HG03432 (cell line): ENCODE measurements around the gene CTSL.

Source experiments
- ATAC-seq: cut with Tn5 transposase; IDR thresholded peaks from one replicate; pipeline ENCODE4 v1.9.1; 2021; ENCODE audit warnings: mild to moderate bottlenecking, moderate library complexity; ENCODE audit not compliant: unreplicated experiment

The CTSL gene

DNA sequence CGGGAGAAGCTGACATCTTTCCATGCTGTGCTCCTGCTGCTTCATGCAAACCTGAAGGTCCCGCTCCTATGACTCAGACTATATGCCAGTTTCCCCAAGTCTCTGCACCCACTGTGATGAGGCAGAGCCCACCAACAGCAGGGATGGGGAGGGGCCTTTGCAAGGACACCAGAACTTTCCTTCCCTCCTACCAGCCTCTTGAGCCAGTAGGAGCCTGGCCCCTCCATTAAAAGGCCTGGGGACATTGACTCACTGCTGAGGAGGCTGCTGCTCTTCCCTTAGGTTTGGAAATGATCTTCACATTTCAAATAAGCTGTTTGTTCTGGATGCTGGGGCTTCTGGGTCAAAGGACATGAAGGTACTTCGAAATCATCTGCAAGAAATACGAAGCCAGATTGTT, 26.1 kb upstream of the CTSL start:
- ATAC-seq: no peak

DNA sequence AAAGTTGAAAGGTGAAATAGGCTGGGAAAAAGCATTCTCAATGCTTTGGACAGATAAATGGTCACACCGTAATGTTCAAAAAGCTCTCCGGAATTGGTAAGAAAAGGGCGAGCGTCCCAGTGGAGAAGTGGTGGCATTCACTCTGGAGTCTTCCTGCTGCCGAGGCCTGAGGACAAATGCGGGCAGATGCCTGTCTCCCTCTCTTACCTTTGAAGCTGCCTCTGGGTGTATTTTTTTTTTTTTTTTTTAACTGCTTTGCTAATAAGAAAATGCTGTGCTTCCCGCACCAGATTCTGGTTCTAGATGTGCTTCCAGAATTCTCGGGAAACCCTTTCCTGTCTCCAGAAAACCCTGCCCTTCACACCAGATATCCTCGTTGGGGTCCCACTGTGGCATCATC, 24.4 kb upstream of the CTSL start:
- ATAC-seq: no peak

DNA sequence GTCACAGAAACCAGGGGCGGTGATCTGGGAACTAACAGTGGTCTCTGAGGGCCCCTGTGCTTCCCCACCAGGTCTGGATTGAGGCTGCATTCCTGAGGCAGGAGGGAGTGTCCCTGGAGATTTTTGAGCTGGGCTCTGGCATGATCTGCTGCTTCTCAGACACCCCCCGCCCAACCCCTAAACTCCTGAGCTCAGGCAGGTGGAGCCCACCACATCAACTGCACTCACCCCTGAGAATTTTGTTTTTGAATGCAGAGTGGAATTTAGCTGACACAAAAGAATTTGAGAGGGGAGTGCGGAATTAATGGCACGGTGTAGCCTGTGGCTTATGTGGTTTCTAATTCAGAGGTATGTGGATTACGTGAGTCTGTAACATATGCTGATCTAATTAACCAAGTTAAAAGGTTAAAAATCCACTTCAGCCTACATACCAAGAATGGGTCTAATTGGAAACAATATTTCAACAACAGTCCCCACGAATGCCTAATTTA, 23.9 kb upstream of the CTSL start:
- ATAC-seq: no peak

DNA sequence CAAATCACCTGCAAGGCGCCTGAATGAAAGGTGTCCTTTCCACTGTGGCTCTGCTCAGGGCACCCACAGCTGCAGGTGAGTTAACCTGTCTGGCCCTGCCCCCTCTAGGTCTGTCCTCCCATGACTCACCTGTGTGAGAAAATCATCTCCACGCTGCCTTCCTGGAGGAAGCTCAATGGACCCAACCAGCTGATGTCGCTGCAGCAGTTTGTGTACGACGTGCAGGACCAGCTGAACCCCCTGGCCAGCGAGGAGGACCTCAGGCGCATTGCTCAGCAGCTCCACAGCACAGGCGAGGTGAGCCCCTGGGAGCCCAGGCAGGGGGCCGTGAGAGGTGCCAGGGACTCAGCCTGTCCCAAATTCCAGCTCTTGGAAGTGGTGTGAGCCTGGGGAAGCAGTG, 23.0 kb upstream of the CTSL start:
- no peak for ATAC-seq

DNA sequence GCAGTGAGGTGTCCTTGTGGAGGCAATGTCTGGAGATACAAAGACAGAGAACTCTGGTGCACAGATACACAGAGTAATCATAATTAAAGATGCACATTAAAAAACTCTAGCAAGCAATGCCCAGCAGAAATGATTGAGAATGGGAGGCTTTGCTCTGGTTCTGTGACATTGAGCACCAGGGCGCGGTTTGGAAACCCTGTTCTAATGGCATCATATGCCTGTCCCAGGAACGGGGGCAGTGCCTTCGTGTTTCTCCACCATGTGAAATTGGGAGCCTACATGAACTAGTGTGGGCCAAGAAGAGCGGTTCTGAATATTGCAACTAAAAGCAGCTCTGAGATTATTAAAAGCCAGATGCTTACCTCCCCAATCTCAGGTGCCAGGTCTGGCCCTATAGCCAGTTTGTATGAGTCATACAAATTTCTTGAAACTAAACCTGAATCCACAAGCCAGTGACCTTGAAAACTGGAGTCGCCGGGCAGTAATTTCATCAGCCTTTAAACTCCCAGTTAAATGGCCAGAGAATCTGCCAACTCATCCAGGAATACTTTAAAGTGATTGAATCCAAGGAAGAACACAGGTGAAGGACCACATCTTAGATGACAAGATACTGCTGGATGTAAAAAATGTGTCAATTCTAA, 22.2 kb upstream of the CTSL start:
- no peak for ATAC-seq

DNA sequence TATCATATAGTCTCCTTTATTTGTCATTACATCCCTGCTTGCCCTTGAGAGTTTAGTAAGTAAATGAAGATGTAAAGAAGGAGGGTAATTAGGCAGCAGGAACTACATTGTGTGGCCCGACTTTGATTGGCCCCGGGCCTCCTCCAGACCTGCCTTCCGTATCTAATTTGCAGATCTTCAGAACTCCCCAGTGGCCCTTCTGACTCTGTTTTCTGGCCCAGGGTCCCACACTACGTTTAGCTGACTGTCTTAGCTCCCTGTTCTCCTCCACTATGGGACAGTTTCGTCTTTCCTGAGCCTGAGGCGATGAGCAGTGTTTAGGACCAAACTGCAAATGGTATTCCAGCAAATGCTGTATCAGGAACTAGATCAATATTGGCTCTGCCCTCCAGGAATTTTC, 21.6 kb upstream of the CTSL start:
- no peak for ATAC-seq

DNA sequence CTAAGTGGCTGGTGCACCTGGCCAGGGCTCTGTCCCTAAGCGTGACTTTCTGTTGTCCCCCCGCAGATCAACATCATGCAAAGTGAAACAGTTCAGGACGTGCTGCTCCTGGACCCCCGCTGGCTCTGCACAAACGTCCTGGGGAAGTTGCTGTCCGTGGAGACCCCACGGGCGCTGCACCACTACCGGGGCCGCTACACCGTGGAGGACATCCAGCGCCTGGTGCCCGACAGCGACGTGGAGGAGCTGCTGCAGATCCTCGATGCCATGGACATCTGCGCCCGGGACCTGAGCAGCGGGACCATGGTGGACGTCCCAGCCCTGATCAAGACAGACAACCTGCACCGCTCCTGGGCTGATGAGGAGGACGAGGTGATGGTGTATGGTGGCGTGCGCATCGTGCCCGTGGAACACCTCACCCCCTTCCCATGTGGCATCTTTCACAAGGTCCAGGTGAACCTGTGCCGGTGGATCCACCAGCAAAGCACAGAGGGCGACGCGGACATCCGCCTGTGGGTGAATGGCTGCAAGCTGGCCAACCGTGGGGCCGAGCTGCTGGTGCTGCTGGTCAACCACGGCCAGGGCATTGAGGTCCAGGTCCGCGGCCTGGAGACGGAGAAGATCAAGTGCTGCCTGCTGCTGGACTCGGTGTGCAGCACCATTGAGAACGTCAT, 19.7 kb upstream of the CTSL start:
- ATAC-seq: no peak

DNA sequence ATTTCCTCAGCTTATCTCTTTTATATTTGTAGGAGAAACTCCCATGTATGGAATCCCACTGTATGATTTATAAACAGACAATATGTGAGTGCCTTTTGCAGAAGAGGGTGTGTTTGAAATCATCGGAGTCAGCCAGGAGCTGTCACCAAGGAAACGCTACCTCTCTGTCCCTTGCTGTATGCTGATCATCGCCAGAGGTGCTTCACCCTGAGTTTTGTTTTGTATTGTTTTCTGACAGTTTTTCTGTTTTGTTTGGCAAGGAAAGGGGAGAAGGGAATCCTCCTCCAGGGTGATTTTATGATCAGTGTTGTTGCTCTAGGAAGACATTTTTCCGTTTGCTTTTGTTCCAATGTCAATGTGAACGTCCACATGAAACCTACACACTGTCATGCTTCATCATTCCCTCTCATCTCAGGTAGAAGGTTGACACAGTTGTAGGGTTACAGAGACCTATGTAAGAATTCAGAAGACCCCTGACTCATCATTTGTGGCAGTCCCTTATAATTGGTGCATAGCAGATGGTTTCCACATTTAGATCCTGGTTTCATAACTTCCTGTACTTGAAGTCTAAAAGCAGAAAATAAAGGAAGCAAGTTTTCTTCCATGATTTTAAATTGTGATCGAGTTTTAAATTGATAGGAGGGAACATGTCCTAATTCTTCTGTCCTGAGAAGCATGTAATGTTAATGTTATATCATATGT, 18.0 kb upstream of the CTSL start:
- ATAC-seq: no peak

DNA sequence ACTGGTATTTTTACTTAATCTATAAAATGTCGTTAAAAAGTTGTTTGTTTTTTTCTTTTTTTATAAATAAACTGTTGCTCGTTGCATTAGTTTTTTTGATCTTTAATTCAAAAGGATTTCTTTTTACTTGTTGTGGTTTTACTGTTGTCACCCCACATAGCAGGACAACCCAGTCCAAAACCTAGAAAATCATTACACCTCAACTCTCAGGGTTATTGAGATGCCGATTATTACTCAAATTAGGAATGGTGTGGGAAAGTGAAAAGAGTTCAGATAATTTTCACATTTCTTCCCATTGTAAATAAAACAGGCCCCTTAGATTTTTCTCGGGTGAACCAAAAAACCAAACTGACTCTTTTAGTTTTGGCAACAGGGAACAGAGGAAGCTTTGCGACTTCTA, 17.4 kb upstream of the CTSL start:
- no peak for ATAC-seq

DNA sequence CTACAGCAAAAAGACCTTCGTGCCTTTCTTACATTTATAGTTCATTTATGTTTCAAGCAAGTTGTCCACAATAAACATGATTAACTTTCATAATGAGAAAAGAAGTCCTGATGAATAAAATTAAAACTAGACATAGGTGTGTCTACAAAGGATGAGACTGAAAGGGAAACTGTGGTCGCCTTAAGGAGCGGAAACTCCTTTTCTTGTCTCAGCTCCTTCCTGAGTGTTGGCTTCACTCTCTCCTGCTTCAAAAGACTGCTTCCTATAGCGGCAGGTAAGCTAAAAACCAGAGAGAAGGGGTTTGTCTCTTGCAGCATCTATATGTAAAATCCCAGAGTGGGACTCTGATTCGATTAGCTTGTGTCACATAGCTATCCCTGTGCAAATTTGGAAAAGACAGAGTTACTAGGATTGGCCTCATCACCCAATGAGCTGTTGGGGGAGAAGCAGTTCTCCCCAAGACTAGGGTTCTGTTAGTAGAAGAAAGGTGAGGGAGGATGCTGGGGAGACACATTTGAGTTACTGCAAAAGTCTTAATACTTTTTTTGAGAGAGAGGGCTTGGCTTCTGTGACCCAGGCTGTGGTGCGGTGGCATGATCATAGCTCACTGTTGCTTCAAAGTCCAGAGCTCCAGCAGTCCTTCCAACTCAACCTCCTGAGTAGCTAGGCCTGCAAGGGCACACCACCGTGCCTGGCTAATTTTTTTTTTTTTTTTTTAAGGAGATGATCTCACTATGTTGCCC, 16.8 kb upstream of the CTSL start:
- ATAC-seq: no peak

DNA sequence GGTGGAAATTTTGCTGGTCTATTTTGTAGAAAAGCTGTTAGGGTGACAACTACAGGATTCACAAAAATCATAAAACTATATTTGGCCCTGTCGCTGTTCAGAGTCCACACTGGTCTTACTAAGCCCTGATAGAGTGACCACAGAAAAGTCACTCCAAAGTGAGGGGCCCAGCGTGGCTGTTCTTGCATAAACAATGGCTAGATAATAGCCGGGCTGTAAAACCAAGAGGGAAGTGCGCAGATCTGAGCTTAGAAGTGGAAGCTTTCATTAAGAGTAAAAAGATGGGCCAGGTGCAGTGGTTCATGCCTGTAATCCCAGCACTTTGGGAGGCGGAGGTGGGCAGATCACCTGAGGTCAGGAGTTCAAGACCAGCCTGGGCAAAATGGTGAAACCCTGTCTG, 15.5 kb upstream of the CTSL start:
- ATAC-seq: no peak

DNA sequence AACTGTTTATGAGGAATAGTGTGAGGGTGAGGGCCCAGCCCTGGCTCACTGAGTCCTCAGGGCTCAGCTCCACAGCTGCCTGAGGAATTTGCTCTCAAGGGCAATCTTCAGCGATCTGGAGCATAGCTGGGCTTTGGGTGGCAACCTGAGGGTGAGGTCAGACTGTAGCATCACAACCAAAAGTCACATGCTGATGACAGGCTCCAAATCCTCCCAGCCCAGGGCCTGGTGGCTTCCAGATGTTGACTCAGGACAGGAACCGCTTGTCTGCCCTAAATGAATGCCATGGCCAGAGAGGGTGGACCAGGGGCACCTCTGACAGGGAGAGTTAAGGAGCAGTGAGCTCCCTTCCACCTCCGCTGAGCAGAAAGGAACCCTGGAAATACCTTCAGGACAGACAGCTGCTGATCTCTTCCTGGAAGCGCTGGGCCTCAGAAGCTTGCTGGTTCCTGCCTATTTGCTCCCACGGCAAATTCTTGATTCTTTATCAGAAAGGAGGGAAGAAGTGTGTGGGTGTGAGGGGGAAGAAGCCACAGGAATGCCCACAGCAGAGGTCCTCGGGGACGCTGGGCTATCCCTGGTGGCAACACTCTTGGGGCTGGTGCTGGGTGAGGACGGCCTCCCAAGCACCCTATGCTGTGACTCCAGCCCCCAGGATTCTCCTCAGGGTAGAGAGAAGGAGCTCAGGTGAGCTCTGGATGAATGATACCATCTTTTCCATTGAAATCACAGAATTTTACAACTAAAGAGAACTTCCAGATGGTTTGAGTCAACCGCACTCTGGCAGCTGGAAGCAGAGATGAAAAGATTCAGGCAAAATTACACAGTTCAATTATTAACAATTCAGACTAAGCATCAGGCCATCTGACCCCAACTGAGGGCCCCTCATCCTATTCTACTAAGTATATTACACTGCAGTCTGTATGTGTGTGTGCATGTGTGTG, 13.8 kb upstream of the CTSL start:
- no peak for ATAC-seq

DNA sequence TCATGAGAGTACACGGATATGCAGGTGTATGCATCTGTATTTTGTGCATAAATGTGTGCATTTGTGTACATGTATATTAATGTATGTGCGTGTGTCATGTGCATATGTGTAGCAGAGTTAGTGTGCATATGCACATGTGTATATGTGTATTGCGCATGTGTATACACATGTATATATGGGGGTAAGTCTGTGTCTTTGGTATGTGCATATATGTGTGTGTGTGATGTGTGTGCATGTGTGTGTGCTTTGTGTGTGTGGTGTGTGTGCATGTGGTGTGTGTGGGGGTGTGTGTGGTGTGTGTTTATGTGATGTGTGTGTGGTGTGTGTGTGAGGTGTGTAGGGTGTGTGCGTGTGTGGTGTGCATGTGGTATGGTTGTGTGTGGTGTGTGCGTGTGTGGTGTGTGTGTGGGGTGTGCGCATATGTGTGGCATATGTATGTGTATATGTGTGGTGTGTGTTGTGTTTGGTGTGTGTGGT, 13.1 kb upstream of the CTSL start:
- ATAC-seq: no peak

DNA sequence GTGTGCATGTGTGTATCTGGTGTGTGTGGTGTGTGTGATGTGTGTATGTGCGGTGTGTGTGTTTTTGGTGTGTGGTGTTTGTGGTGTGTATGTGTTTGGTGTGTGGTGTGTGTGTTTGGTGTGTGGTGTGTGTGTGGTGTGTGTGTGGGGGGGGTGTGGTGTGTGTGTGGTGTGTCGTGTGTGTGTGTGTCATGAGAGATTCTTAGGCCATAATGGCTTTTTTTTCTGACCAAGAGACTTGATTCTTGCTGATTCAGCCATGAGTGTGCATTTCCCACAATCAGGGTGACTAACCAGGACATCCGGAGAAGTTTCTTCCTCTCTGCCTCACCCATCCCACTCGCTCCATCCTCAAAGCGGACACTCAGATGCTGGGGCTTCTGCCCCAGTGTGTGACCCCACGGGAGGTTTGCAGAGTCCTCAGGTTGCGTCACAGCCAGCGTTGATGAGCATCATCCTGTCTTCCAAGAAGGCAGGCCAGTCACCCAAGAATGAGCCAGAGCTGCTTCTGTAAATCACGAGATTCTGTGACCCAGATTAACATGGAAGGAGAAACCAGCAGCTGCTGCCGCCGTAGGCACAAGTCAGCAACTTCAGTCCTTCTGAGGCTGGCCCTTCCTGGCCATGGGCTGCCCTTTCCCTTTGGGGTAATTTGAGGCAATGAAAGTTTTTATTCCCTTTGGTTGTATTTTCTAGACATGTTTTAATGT, 12.5 kb upstream of the CTSL start:
- no peak for ATAC-seq

DNA sequence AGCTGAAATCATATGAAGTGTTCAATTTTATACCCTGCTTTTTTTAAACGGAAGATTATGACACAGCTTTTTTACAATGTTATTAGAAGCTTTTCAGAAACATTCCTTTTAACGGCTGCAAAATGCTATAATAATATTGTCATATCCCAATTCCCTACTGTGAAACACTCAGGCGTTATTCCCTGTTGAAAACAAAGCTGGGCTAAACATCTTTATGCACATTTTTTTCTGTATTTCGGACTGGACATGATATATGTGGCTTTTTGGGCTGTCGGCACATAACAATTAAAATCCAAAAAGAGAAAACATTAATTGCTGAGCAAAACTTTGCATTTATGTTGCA, 12.0 kb upstream of the CTSL start:
- ATAC-seq: no peak

DNA sequence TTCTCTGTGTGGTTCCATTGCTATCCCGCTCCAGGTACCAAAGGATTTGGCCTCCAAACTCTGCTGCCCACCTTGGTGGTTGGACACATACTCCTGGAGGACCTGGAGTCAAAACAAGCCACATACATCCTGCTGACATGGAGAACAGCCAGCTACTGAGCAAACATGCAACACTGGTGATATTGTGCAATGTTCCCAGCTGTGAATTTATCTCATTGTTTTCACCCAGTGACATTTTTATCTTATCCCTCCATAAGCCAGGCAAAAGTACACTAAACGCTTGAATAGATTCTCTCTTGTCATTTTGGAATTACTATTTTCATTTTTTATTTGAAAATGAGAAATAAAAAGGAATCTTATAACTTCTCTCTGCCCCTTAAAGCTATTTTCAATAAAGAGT, 11.1 kb upstream of the CTSL start:
- ATAC-seq: no peak

DNA sequence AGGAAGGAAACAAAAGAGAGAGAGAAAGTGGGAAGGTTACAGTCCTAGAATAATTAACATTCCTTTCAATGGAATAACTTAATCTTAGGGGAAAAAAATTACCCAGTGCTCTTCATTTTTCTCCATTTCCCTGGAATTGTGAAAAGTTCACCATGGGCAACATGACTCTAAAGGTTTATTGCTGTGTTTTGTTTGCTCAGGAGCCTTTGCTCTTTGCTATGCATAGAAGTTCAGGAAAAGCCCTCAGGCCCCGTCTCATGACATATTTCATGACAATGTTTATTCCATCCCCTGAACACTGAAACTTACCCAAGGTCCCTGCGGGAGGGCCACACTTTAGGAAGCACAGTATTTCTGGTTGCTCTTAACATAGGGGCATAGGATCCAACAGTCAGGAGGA, 9.8 kb upstream of the CTSL start:
- ATAC-seq: no peak

DNA sequence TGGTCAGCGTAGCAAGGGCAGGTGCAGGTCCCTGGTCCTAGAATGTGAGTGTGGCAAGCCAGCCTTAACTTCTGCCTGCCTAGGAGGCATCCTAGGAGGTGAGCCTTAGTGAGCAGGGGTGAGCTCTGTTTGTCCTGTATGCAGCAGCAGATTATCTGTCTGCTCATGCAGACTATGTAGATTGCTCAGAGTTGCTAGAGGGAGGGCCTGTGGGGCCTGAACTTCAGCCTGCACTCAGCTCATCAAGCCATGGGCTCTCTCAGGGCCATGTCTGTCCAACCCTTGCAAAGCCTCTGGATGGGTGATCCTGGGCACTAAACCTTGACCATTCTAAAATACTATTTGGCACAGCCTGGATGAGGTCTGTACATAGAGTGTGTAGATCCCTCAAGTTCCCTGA, 8.5 kb upstream of the CTSL start:
- no peak for ATAC-seq

DNA sequence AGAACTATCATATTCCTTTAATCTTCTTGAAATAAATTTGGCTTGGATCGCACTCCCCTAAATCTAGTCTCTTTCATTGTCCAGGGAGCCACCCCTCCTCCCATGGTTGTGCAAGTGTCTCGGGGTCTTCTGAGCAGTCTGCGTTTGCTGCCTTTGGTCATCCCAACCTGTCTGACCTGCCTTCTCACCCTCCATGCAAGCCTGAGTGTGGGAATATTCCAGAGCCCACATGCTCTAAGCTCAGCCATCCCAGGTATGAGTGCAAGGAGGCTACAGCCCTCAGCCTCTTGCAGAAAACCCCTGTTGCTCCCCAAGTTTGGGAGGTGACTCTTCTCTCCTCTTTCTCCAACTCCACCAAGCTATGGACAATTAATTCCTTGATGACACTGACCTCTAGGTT, 7.7 kb upstream of the CTSL start:
- no peak for ATAC-seq
